ENCODE measurements around the gene MRPS14. TPM values are rescaled to one million over a fixed set of nuclear protein-coding genes. Genes with fewer than 3 reads are reported as not detected.

The MRPS14 gene
- total RNA-seq, 1 experiment from 2014 or later: 29.4 TPM

DNA sequence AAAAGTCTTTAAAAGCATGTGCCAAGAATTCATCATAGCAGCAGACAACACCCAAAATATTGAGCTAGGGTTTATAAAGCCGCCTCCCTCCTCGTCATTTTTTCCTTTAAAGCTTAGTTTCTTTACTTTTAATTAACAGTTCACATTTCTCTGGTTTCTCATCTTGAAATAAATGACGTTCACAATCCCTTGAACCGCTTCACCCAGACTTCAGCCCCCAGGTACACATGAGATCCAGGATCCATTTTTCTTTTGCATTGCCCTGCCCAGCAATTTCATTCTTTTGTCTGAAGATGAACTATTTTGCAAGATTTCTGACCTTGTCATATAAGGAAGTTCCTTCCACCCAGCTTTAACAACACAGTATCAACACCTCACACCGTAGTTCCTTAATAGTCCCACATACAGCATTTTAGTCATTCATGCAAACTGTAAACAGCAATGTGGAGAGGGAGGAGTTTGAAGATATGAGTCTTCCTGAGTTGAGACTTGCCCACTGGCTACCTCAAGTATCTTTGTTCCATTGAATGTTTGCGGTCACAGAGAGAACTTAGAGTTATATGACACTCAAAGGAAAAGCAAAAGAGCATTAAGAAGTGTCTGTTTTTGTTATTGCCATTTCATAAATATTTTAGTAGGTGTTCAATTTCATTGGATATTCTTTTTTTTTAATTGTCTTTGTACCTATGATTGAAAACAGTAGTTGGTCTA, 58.8 kb downstream of the MRPS14 start:
- POLR2A ChIA-PET: no interaction called here

More for the DNA sequence above, 58.8 kb downstream of the MRPS14 start:
- H3K9ac ChIP-seq (ENCODE audit: low read length): no peak overlapping the region
- TF ChIP-seq, protein P1, sequence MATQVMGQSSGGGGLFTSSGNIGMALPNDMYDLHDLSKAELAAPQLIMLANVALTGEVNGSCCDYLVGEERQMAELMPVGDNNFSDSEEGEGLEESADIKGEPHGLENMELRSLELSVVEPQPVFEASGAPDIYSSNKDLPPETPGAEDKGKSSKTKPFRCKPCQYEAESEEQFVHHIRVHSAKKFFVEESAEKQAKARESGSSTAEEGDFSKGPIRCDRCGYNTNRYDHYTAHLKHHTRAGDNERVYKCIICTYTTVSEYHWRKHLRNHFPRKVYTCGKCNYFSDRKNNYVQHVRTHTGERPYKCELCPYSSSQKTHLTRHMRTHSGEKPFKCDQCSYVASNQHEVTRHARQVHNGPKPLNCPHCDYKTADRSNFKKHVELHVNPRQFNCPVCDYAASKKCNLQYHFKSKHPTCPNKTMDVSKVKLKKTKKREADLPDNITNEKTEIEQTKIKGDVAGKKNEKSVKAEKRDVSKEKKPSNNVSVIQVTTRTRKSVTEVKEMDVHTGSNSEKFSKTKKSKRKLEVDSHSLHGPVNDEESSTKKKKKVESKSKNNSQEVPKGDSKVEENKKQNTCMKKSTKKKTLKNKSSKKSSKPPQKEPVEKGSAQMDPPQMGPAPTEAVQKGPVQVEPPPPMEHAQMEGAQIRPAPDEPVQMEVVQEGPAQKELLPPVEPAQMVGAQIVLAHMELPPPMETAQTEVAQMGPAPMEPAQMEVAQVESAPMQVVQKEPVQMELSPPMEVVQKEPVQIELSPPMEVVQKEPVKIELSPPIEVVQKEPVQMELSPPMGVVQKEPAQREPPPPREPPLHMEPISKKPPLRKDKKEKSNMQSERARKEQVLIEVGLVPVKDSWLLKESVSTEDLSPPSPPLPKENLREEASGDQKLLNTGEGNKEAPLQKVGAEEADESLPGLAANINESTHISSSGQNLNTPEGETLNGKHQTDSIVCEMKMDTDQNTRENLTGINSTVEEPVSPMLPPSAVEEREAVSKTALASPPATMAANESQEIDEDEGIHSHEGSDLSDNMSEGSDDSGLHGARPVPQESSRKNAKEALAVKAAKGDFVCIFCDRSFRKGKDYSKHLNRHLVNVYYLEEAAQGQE (IDR thresholded peaks at IDR 0.05; ENCODE audit: low read depth): no peak
- TF ChIP-seq SP1 (IDR thresholded peaks at IDR 0.05; ENCODE audit: low read depth) (no peak), MAX (IDR thresholded peaks at IDR 0.05) (no peak), POLR2A (IDR thresholded peaks at IDR 0.05; ENCODE audit: borderline replicate concordance, extremely low read depth, insufficient read depth, insufficient read length) (no peak), ZFX (IDR thresholded peaks at IDR 0.05) (no peak), CEBPB (IDR thresholded peaks at IDR 0.05; ENCODE audit: low read depth) (no peak), ELF1 (IDR thresholded peaks at IDR 0.05; ENCODE audit: borderline replicate concordance, low read depth) (no peak), ZNF274 (IDR thresholded peaks at IDR 0.05; ENCODE audit: low read depth, low read length) (no peak), SRF (IDR thresholded peaks at IDR 0.05; ENCODE audit: low read depth) (no peak), SIN3A (IDR thresholded peaks at IDR 0.05; ENCODE audit: low read depth) (no peak), JUND (IDR thresholded peaks at IDR 0.05) (no peak), YY1 (IDR thresholded peaks at IDR 0.05; ENCODE audit: extremely low read depth, insufficient replicate concordance, low read depth, low read length) (no peak)
- TF ChIP-seq, protein P2, sequence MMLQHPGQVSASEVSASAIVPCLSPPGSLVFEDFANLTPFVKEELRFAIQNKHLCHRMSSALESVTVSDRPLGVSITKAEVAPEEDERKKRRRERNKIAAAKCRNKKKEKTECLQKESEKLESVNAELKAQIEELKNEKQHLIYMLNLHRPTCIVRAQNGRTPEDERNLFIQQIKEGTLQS (IDR thresholded peaks at IDR 0.05): no peak
- TF ChIP-seq, protein P3, sequence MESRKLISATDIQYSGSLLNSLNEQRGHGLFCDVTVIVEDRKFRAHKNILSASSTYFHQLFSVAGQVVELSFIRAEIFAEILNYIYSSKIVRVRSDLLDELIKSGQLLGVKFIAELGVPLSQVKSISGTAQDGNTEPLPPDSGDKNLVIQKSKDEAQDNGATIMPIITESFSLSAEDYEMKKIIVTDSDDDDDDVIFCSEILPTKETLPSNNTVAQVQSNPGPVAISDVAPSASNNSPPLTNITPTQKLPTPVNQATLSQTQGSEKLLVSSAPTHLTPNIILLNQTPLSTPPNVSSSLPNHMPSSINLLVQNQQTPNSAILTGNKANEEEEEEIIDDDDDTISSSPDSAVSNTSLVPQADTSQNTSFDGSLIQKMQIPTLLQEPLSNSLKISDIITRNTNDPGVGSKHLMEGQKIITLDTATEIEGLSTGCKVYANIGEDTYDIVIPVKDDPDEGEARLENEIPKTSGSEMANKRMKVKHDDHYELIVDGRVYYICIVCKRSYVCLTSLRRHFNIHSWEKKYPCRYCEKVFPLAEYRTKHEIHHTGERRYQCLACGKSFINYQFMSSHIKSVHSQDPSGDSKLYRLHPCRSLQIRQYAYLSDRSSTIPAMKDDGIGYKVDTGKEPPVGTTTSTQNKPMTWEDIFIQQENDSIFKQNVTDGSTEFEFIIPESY (IDR thresholded peaks at IDR 0.05; ENCODE audit: extremely low read depth, insufficient replicate concordance, low read length): no peak
- TF ChIP-seq, protein P4, sequence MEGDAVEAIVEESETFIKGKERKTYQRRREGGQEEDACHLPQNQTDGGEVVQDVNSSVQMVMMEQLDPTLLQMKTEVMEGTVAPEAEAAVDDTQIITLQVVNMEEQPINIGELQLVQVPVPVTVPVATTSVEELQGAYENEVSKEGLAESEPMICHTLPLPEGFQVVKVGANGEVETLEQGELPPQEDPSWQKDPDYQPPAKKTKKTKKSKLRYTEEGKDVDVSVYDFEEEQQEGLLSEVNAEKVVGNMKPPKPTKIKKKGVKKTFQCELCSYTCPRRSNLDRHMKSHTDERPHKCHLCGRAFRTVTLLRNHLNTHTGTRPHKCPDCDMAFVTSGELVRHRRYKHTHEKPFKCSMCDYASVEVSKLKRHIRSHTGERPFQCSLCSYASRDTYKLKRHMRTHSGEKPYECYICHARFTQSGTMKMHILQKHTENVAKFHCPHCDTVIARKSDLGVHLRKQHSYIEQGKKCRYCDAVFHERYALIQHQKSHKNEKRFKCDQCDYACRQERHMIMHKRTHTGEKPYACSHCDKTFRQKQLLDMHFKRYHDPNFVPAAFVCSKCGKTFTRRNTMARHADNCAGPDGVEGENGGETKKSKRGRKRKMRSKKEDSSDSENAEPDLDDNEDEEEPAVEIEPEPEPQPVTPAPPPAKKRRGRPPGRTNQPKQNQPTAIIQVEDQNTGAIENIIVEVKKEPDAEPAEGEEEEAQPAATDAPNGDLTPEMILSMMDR (IDR thresholded peaks at IDR 0.05 in 2 of 3, conservative IDR thresholded peaks at IDR 0.05 in 1 of 3; ENCODE audit: borderline replicate concordance in 1 of 3, insufficient read depth in 1 of 3, low read depth in 2 of 3, low read length in 2 of 3): no peak
- ChIA-PET RAD21 (ENCODE audit: low non-redundant PET in 1 of 2, low total read pairs in 2 of 2, uncharacterized antibody in 2 of 2, unreplicated experiment in 2 of 2) (no interaction called here), CTCF (no interaction called here)
- H4K20me1 ChIP-seq (ENCODE audit: insufficient read depth): no peaks in the 10 kb centered on the region
- no peaks in the 10 kb centered on the region for H3K79me2 ChIP-seq (ENCODE audit: insufficient read depth, low read length)
- H3K4me3 ChIP-seq (replicated peaks in 1 of 2; ENCODE audit: low read depth in 1 of 2, low read length in 2 of 2): no peak overlapping the region
- no peak overlapping the region for H3K4me2 ChIP-seq (ENCODE audit: low read length)
- no peak overlapping the region for H3K27ac ChIP-seq (ENCODE audit: low read depth, low read length)
- H2AFZ ChIP-seq (ENCODE audit: low read depth, low read length, poor library complexity, severe bottlenecking): no peak overlapping the region
- peaks cover 0 to 2% of the 10 kb centered on the region in 2 experiments; a peak in 1 of 4 replicates for H3K4me1 ChIP-seq (ENCODE audit: control insufficient read depth in 1 of 2, insufficient read depth in 2 of 2, low read length in 2 of 2)
- H3K9me3 ChIP-seq (ENCODE audit: control insufficient read depth in 1 of 2, insufficient read depth in 1 of 2, low read depth in 1 of 2, low read length in 2 of 2): no peaks in the 10 kb centered on the region
- H3K36me3 ChIP-seq (ENCODE audit: control insufficient read depth in 1 of 2, insufficient read depth in 2 of 2, low read length in 2 of 2): no peaks in the 10 kb centered on the region
- intact Hi-C loops (cut with micrococcal nuclease): no loop called here
- BruUV-seq (replicated peaks): no TSS peak
- H3K27me3 ChIP-seq (ENCODE audit: insufficient read depth, low read length): no peaks in the 10 kb centered on the region
- DNase-seq (ENCODE audit: low read depth, low spot score) (no peak), ATAC-seq (no peak)
- no peaks in the 10 kb centered on the region for H3K9me2 ChIP-seq (ENCODE audit: insufficient read depth)

Measured in HCT116 (cell line).